ENCODE results near the gene FADS3. TPM values are rescaled to one million over a fixed set of nuclear protein-coding genes. Genes with fewer than 3 reads are reported as not detected.

Gene FADS3
- total RNA-seq, 1 donor from 2014 or later: 13.6 TPM

DNA sequence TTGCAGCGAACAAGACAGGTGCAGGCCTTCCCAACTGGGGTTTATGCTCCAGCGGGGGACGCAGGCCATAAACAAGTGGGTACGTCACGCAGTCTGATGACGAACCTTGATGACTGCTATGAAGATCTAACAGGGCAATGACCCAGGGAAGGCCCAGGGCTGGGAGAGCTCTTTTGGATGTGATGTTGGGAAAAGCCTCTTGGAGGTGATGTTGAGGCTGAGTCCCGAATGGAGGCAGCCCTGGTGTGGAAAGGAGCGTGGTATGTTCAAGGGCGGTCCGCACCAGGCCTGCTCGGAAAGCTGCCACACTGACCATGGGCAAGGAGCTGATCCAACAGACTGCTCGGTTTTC, 57.4 kb downstream of the FADS3 start:
- DNase-seq (ENCODE audit: low read depth, low spot score): no peak
- H3K27me3 Mint-ChIP-seq (ENCODE audit: low read depth): no peaks in the 10 kb centered on the region
- TF ChIP-seq, protein P1, sequence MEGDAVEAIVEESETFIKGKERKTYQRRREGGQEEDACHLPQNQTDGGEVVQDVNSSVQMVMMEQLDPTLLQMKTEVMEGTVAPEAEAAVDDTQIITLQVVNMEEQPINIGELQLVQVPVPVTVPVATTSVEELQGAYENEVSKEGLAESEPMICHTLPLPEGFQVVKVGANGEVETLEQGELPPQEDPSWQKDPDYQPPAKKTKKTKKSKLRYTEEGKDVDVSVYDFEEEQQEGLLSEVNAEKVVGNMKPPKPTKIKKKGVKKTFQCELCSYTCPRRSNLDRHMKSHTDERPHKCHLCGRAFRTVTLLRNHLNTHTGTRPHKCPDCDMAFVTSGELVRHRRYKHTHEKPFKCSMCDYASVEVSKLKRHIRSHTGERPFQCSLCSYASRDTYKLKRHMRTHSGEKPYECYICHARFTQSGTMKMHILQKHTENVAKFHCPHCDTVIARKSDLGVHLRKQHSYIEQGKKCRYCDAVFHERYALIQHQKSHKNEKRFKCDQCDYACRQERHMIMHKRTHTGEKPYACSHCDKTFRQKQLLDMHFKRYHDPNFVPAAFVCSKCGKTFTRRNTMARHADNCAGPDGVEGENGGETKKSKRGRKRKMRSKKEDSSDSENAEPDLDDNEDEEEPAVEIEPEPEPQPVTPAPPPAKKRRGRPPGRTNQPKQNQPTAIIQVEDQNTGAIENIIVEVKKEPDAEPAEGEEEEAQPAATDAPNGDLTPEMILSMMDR (conservative IDR thresholded peaks at IDR 0.05): no peak
- peaks cover 73% of the 10 kb centered on the region for H3K4me1 Mint-ChIP-seq
- no peaks in the 10 kb centered on the region for H3K9me3 Mint-ChIP-seq
- peaks cover 19% of the 10 kb centered on the region for H3K36me3 Mint-ChIP-seq (ENCODE audit: low read depth)
- peak overlapping the region; percentile 98 for H3K27ac Mint-ChIP-seq (ENCODE audit: unreplicated experiment)
- peak overlapping the region; percentile 89 for H3K4me3 Mint-ChIP-seq

DNA sequence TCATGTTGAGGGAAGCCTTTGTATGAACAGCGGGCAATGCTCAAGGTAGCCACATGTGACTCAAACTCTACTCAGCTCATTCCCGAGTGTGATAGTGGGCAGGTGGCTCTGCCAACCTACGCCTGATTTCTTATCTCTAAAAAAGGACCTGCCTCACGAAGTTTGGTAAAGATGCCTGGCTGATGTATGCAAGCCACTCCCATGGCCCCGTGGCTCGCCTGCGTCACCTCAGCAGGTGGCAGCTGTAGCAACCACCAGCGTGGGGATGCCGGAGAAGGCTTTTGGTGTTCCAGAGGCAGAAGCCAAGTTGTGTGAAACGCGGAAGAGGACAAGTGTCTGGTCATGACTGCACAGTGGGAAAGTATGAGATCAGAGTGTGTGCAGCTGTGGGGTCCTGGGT, 57.9 kb downstream of the FADS3 start:
- TF ChIP-seq, protein P1 (conservative IDR thresholded peaks at IDR 0.05): no peak
- H3K27ac Mint-ChIP-seq (ENCODE audit: unreplicated experiment): peak overlapping the region; percentile 98
- peak overlapping the region; percentile 89 for H3K4me3 Mint-ChIP-seq
- no peaks in the 10 kb centered on the region for H3K9me3 Mint-ChIP-seq
- peaks cover 70% of the 10 kb centered on the region for H3K4me1 Mint-ChIP-seq
- H3K36me3 Mint-ChIP-seq (ENCODE audit: low read depth): peaks cover 14% of the 10 kb centered on the region
- H3K27me3 Mint-ChIP-seq (ENCODE audit: low read depth): no peaks in the 10 kb centered on the region
- no peak for DNase-seq (ENCODE audit: low read depth, low spot score)

DNA sequence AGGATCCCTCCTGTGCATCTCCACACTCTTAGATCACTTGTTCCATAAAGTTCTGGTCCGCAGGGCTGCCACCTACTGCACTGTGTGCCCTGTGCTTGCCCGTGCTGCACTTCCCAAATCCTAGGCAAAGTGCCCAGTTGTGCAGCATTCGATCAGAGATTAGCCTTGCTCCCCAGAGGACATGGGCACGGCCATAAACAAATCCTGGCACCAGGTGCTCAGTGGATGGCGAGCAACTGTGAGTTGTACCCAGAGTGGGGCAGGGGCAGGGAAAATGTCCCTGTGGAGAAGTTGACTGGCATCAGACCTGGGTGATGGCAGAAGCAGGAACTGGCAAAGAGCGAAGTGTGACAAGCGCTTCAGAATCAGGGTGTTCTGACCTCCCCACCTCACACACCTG, 58.6 kb downstream of the FADS3 start:
- peak overlapping the region; percentile 89 for H3K4me3 Mint-ChIP-seq
- TF ChIP-seq, protein P1 (conservative IDR thresholded peaks at IDR 0.05): no peak
- peak overlapping the region; percentile 91 for H3K27ac Mint-ChIP-seq (ENCODE audit: unreplicated experiment)
- H3K4me1 Mint-ChIP-seq: peaks cover 70% of the 10 kb centered on the region
- H3K36me3 Mint-ChIP-seq (ENCODE audit: low read depth): peaks cover 13% of the 10 kb centered on the region
- H3K9me3 Mint-ChIP-seq: no peaks in the 10 kb centered on the region
- DNase-seq (ENCODE audit: low read depth, low spot score): no peak
- H3K27me3 Mint-ChIP-seq (ENCODE audit: low read depth): peaks cover 4% of the 10 kb centered on the region

DNA sequence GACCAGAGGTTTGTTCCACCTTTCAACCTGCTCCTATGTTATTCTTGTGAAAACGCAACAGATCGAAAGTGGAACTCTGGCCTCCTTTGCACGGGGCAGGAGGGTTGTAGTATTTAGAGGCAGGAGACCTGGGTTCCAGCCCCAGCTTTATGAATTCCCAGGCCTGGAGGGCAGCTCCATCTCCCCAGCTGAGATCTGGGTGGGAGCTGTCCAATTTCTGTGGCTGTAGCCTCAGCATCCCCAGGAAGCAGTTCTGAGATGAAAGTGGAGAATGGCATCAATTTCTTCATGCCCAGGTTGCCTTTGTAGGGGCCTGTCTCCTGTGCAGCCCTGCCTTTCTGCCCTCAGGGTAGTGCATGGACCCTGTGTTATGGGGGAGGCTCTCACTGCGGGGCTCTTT, 59.1 kb downstream of the FADS3 start:
- peaks cover 4% of the 10 kb centered on the region for H3K27me3 Mint-ChIP-seq (ENCODE audit: low read depth)
- peaks cover 13% of the 10 kb centered on the region for H3K36me3 Mint-ChIP-seq (ENCODE audit: low read depth)
- DNase-seq (ENCODE audit: low read depth, low spot score): no peak
- TF ChIP-seq, protein P1 (conservative IDR thresholded peaks at IDR 0.05): no peak
- H3K9me3 Mint-ChIP-seq: no peaks in the 10 kb centered on the region
- H3K4me1 Mint-ChIP-seq: peaks cover 72% of the 10 kb centered on the region
- H3K27ac Mint-ChIP-seq (ENCODE audit: unreplicated experiment): no peak overlapping the region
- H3K4me3 Mint-ChIP-seq: peak overlapping the region; percentile 89

DNA sequence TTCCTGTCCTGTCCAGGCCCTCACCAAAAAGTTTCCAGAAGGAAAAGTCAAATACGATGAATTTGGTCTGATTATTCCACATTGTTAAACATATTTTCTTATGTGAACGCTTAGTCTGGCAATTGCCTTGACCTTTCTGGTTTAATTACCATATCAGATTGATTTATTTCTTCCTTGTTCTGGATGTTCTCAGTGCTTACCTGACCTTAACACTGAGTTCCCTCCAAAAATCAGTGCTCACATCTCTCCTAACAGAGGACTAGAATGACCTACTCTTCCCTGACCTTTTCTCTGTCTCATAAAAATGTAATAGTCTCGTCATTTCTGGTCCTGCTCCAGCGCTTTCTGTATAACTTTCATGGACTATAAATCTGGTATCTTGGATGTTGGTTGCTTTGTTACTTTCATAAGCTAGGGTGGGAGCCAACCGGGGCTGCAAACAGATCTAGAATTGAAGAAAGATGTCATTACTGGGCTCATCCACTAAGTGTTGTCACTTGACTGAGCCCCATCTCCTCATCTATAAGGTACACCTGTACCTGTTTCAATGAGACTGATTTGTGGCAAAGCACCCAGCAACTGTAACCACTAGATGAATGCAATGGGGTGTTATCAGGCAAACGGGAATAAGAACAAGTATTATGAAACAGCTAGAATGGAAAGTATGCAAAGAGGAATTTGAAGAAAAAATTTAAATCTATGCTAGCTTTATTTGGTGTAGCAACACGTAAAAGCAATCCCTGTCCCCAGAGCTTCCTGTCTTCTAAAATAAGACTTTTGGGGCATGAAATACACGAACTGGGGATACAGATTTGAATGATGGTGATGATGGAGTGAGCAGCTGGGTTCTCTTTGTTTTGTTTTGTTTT, 60.9 kb downstream of the FADS3 start:
- Mint-ChIP-seq H3K36me3 (ENCODE audit: low read depth) (peaks cover 13% of the 10 kb centered on the region), H3K27me3 (ENCODE audit: low read depth) (peaks cover 4% of the 10 kb centered on the region), H3K4me1 (peaks cover 78% of the 10 kb centered on the region), H3K9me3 (no peaks in the 10 kb centered on the region), H3K4me3 (peak overlapping the region; percentile 89), H3K27ac (ENCODE audit: unreplicated experiment) (peak overlapping the region; percentile 30)
- TF ChIP-seq, protein P1 (conservative IDR thresholded peaks at IDR 0.05): no peak
- no peak for DNase-seq (ENCODE audit: low read depth, low spot score)
